Endothelial cell of umbilical vein (primary cell): ENCODE data around the gene NUP160.

ENCODE experiments used
- EZH2 ChIP-seq: IDR thresholded peaks from 2 replicates; pipeline ENCODE4 v1.6.1; 2012; ENCODE audit warnings: borderline replicate concordance, low read depth, mild to moderate bottlenecking, moderate library complexity, low read length, inconsistent platforms; ENCODE audit not compliant: severe bottlenecking
- POLR2A ChIP-seq: IDR thresholded peaks from 2 replicates; pipeline ENCODE4 v1.6.1; 2012; ENCODE audit warnings: low read depth, mild to moderate bottlenecking, control low read depth, low read length
- POLR2AphosphoS5 ChIP-seq: IDR thresholded peaks from 2 replicates; pipeline ENCODE4 v1.6.1; 2012; ENCODE audit warnings: low read depth, mild to moderate bottlenecking, control low read depth, low read length, moderate library complexity; ENCODE audit not compliant: insufficient read depth
- TF ChIP-seq, protein P1 (sequence below), 2 donors: IDR thresholded peaks; 1 replicate in 1 of 2; 2 replicates in 1 of 2; pipeline ENCODE4 v1.5.1; 2011; ENCODE audit warnings: low read length in 2 of 2, mild to moderate bottlenecking in 2 of 2, moderate library complexity in 2 of 2, control low read depth in 1 of 2, inconsistent platforms in 1 of 2, low read depth in 1 of 2; ENCODE audit not compliant: insufficient read depth in 1 of 2; ENCODE audit errors: extremely low read depth in 1 of 2
- TF ChIP-seq, protein P2 (sequence below): IDR thresholded peaks from 2 replicates; pipeline ENCODE4 v1.6.1; 2011; ENCODE audit not compliant: insufficient read depth, insufficient read length

DNA sequence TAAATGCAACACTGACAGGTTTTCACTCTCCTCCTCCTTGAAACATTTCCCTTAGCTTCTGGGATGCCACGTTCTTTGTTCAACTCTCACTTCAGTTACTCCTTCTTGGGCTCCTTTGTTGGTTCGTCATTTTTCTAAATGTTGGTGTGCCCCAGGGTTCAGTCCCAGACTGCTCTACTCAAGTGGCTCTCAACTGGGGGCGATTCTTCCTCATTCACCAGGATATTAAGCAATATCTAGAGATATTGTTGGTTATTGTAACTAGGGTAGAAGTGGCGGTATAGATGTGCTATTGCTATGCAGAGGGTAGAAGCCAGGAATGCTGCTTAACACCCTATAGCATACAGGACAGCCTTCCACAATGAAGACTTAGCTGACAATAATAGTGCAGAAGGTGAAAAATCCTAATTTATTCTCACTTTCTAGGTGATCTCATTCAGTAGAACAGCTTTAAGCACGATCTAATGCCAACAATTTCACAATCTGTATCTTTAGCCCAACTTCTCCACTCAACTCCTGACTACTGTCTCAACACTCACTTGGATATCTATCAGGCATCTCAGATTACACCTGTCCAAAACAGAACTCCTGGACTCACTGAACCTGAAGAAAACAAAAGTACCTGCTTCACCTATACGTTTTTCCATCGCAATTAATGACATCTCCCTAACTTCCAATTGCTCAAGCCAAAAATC lies 4.6 kb downstream of the NUP160 start:
- TF ChIP-seq, protein P1, sequence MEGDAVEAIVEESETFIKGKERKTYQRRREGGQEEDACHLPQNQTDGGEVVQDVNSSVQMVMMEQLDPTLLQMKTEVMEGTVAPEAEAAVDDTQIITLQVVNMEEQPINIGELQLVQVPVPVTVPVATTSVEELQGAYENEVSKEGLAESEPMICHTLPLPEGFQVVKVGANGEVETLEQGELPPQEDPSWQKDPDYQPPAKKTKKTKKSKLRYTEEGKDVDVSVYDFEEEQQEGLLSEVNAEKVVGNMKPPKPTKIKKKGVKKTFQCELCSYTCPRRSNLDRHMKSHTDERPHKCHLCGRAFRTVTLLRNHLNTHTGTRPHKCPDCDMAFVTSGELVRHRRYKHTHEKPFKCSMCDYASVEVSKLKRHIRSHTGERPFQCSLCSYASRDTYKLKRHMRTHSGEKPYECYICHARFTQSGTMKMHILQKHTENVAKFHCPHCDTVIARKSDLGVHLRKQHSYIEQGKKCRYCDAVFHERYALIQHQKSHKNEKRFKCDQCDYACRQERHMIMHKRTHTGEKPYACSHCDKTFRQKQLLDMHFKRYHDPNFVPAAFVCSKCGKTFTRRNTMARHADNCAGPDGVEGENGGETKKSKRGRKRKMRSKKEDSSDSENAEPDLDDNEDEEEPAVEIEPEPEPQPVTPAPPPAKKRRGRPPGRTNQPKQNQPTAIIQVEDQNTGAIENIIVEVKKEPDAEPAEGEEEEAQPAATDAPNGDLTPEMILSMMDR (IDR thresholded peaks at IDR 0.05; ENCODE audit: extremely low read depth in 1 of 2, insufficient read depth in 1 of 2, low read depth in 1 of 2, low read length in 2 of 2), result no peak
- TF ChIP-seq POLR2A (no peak), EZH2 (no peak), POLR2AphosphoS5 (no peak)
- TF ChIP-seq, protein P2, sequence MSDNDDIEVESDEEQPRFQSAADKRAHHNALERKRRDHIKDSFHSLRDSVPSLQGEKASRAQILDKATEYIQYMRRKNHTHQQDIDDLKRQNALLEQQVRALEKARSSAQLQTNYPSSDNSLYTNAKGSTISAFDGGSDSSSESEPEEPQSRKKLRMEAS, result no peak
